Sigmoid colon (tissue), 4 donors: ENCODE results near the gene DHX29.

Experiments
- POLR2AphosphoS5 ChIP-seq, 4 donors: sonication (generic); formaldehyde crosslinking; IDR thresholded peaks; one replicate each; pipeline ENCODE4 v1.6.1; 2017; ENCODE audit warnings: antibody characterized with exemption in 4 of 4
- TF ChIP-seq, protein P1 (sequence below), 4 experiments: fragments of 450-650 bp in 3 of 4; fragments of 200-600 bp in 1 of 4; IDR thresholded peaks; one replicate each; pipeline ENCODE4 v1.5.1; 2016 to 2019; ENCODE audit warnings: antibody characterized with exemption in 4 of 4, mild to moderate bottlenecking in 3 of 4, moderate library complexity in 2 of 4

DNA sequence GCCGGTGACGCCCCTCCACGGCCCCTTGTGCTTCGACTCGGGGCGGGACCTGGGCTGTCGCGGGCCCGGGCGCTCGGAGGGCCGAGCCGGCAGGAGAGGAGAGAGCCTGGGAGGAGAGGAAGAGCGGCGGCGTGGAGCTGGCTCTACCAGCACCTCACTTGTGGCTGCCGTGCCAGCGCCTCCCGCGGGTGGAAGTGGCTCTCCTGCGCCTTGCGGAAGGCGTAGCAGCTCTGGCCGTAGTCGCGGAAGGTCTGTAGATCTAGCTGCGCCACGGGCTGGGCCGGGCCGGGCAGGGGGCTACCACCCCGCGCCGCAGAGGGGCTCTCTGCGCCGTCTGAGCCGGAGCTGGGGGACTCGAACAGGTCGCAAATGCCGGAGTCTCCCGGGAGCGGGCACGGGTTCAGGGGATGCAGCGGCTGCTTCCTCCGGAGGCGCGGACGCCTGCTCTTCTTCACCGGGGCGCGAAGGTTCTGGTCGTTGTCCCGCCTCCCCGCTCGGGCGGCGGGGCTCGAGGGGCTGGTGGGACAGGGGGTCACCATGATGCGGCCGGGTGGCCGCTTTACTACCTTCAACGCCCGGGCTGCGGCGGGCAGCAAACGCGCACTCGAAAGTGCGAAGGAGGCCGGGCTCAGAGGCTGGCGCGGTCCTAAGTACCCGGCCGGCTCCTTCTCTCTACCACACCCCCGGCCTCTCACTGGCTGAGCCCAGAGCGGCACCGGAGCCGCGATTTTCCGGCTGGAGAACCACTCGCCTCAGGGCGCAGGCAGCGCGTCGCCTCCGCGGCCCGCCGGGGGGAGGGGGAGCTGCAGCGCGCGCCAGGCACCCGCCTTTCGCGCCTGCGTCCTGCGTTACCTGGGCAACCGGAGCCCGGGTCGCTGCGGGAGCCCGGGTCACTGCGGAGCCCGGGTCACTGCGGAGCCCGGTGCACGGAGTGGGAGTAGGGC, 74.2 kb downstream of the DHX29 start, which contains the start of gene CCNO:
- TF ChIP-seq POLR2AphosphoS5 (IDR thresholded peaks at IDR 0.05) = peak in 1 of 4 donors; percentile 40
- TF ChIP-seq, protein P1, sequence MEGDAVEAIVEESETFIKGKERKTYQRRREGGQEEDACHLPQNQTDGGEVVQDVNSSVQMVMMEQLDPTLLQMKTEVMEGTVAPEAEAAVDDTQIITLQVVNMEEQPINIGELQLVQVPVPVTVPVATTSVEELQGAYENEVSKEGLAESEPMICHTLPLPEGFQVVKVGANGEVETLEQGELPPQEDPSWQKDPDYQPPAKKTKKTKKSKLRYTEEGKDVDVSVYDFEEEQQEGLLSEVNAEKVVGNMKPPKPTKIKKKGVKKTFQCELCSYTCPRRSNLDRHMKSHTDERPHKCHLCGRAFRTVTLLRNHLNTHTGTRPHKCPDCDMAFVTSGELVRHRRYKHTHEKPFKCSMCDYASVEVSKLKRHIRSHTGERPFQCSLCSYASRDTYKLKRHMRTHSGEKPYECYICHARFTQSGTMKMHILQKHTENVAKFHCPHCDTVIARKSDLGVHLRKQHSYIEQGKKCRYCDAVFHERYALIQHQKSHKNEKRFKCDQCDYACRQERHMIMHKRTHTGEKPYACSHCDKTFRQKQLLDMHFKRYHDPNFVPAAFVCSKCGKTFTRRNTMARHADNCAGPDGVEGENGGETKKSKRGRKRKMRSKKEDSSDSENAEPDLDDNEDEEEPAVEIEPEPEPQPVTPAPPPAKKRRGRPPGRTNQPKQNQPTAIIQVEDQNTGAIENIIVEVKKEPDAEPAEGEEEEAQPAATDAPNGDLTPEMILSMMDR (IDR thresholded peaks at IDR 0.05) = no peak
